H1 (cell line): Measurements from ENCODE around the gene ZNF263. TPM values are rescaled to one million over a fixed set of nuclear protein-coding genes. Genes with fewer than 3 reads are reported as not detected.

Experiments used
- CTCF ChIA-PET: fragments of 300-600 bp; sonication (Branson Sonifier 250); formaldehyde crosslinking; loops from one replicate; lab custom pipeline; 2021; ENCODE audit not compliant: partially characterized antibody; lab: Charles Lee
- POLR2A ChIA-PET: fragments of 300-600 bp; sonication (Branson Sonifier 250); formaldehyde crosslinking; loops from one replicate; lab custom pipeline; 2021; ENCODE audit warnings: inconsistent platforms; ENCODE audit not compliant: partially characterized antibody; lab: Charles Lee
- DNase-seq, 2 experiments: peaks; one replicate each; pipeline versions ENCODE4 v3.0.0 to v3.0.0-alpha.2; 2010 to 2022; ENCODE audit warnings: low spot score in 2 of 2, low read depth in 1 of 2, mixed read lengths in 1 of 2
- FAIRE-seq: peaks from 2 replicates; lab custom pipeline; 2011; peaks lifted over from hg19 to GRCh38; lab: Jason Lieb, UNC
- H2AFZ ChIP-seq: 2 replicates; pipeline ENCODE4 v1.8.1; 2012; ENCODE audit warnings: low read length, inconsistent platforms
- H2AK5ac ChIP-seq: 2 replicates; pipeline ENCODE4 v1.6.1; 2013; ENCODE audit warnings: low read depth, low read length
- H2BK120ac ChIP-seq: replicated peaks from 2 replicates; pipeline ENCODE3; 2013; ENCODE audit warnings: low read depth, low read length, inconsistent platforms
- H2BK12ac ChIP-seq: 2 replicates; pipeline ENCODE4 v1.6.1; 2013; ENCODE audit warnings: low read depth, low read length
- H2BK15ac ChIP-seq: 2 replicates; pipeline ENCODE4 v1.6.1; 2013; ENCODE audit warnings: low read length
- H2BK20ac ChIP-seq: 2 replicates; pipeline ENCODE4 v1.6.1; 2013; ENCODE audit warnings: low read length
- H2BK5ac ChIP-seq: 2 replicates; pipeline ENCODE4 v1.6.1; 2013; ENCODE audit warnings: low read depth, low read length
- H3K14ac ChIP-seq: 2 replicates; pipeline ENCODE4 v1.6.1; 2013; ENCODE audit warnings: inconsistent platforms; ENCODE audit not compliant: insufficient read length
- H3K18ac ChIP-seq: 2 replicates; pipeline ENCODE4 v1.6.1; 2013; ENCODE audit warnings: low read length; ENCODE audit errors: extremely low read depth
- H3K23ac ChIP-seq: 2 replicates; pipeline ENCODE4 v1.6.1; 2013; ENCODE audit warnings: inconsistent platforms; ENCODE audit not compliant: insufficient read length
- H3K23me2 ChIP-seq: 2 replicates; pipeline ENCODE4 v1.6.1; 2013; ENCODE audit warnings: low read depth, low read length
- H3K27ac ChIP-seq: 2 replicates; pipeline ENCODE4 v1.6.1; 2011; ENCODE audit warnings: low read depth, low read length, inconsistent platforms
- H3K27me3 ChIP-seq, 4 experiments: replicated peaks in 1 of 4; 1 replicate in 1 of 4; 2 replicates in 3 of 4; pipeline versions ENCODE4 v1.6.1 to v1.8.1; 2011 to 2013; ENCODE audit warnings: low read length in 3 of 4, mild to moderate bottlenecking in 3 of 4, inconsistent platforms in 2 of 4, mixed read lengths in 2 of 4, moderate library complexity in 1 of 4; ENCODE audit not compliant: control insufficient read depth in 3 of 4, insufficient read depth in 3 of 4; ENCODE audit errors: extremely low read depth in 1 of 4
- H3K36me3 ChIP-seq, 4 experiments: 2 replicates each; pipeline versions ENCODE4 v1.6.1 to v1.8.1; 2011 to 2013; ENCODE audit warnings: mild to moderate bottlenecking in 4 of 4, low read length in 3 of 4, moderate library complexity in 2 of 4, control low read depth in 1 of 4, inconsistent platforms in 1 of 4; ENCODE audit not compliant: insufficient read depth in 4 of 4, control insufficient read depth in 2 of 4
- H3K4ac ChIP-seq: replicated peaks from 2 replicates; pipeline ENCODE3; 2013; ENCODE audit warnings: low read length, low read depth, mixed read lengths, inconsistent platforms; ENCODE audit not compliant: insufficient read length
- H3K4me1 ChIP-seq, 4 experiments: replicated peaks in 1 of 4; 1 replicate in 1 of 4; 2 replicates in 3 of 4; pipeline versions ENCODE4 v1.6.1 to v1.8.1; 2011 to 2013; ENCODE audit warnings: low read length in 3 of 4, inconsistent platforms in 2 of 4, mixed read lengths in 1 of 4; ENCODE audit not compliant: insufficient read depth in 4 of 4, control insufficient read depth in 3 of 4
- H3K4me2 ChIP-seq, 2 experiments: 2 replicates each; pipeline versions ENCODE4 v1.6.1 to v1.8.1; 2011 to 2013; ENCODE audit warnings: low read depth in 2 of 2, low read length in 2 of 2, control low read depth in 1 of 2, inconsistent platforms in 1 of 2, mild to moderate bottlenecking in 1 of 2; ENCODE audit not compliant: insufficient read depth in 1 of 2
- H3K4me3 ChIP-seq, 4 experiments: fragments of 200-600, 300-600 bp in 1 of 4; sonication (generic), shearing (Covaris generic), sonication (Bioruptor Twin) in 1 of 4; 2 replicates each; pipeline versions ENCODE4 v1.5.1 to v1.8.1; 2011 to 2016; ENCODE audit warnings: low read length in 4 of 4, low read depth in 3 of 4, control low read depth in 2 of 4, inconsistent platforms in 2 of 4, mild to moderate bottlenecking in 2 of 4, mixed read lengths in 1 of 4, moderate library complexity in 1 of 4; ENCODE audit not compliant: insufficient read depth in 2 of 4; ENCODE audit errors: extremely low read depth in 1 of 4
- H3K56ac ChIP-seq: replicated peaks from 2 replicates; pipeline ENCODE3; 2013; ENCODE audit warnings: low read depth, mild to moderate bottlenecking, mixed read lengths, low read length, inconsistent platforms; ENCODE audit not compliant: insufficient read length
- H3K79me1 ChIP-seq: 2 replicates; pipeline ENCODE4 v1.6.1; 2013; ENCODE audit warnings: low read depth, low read length, control low read depth
- H3K79me2 ChIP-seq, 2 experiments: 2 replicates each; pipeline versions ENCODE4 v1.6.1 to v1.8.1; 2012 to 2013; ENCODE audit warnings: low read length in 2 of 2, mild to moderate bottlenecking in 2 of 2, inconsistent platforms in 1 of 2; ENCODE audit not compliant: insufficient read depth in 2 of 2, control insufficient read depth in 1 of 2
- H3K9ac ChIP-seq, 4 experiments: replicated peaks in 1 of 4; 1 replicate in 1 of 4; 2 replicates in 3 of 4; pipeline versions ENCODE4 v1.6.1 to v1.8.1; 2011 to 2013; ENCODE audit warnings: low read depth in 3 of 4, low read length in 3 of 4, control low read depth in 2 of 4, mild to moderate bottlenecking in 2 of 4, moderate library complexity in 2 of 4, inconsistent platforms in 1 of 4; ENCODE audit errors: extremely low read depth in 1 of 4
- H3K9me3 ChIP-seq, 2 experiments: 2 replicates each; pipeline versions ENCODE4 v1.6.1 to v1.8.1; 2012 to 2013; ENCODE audit warnings: mild to moderate bottlenecking in 2 of 2, moderate library complexity in 2 of 2, control low read depth in 1 of 2, inconsistent platforms in 1 of 2, low read depth in 1 of 2, low read length in 1 of 2, mixed read lengths in 1 of 2; ENCODE audit not compliant: insufficient read depth in 2 of 2
- H4K20me1 ChIP-seq, 2 experiments: replicated peaks in 1 of 2; 2 replicates each; pipeline versions ENCODE3 to v1.8.1; 2011 to 2013; ENCODE audit warnings: inconsistent platforms in 2 of 2, low read length in 2 of 2, mild to moderate bottlenecking in 1 of 2; ENCODE audit not compliant: insufficient read depth in 2 of 2, control insufficient read depth in 1 of 2
- H4K5ac ChIP-seq: 2 replicates; pipeline ENCODE4 v1.6.1; 2013; ENCODE audit warnings: low read length, low read depth, mixed read lengths, inconsistent platforms; ENCODE audit not compliant: insufficient read length
- H4K8ac ChIP-seq: 2 replicates; pipeline ENCODE4 v1.8.0; 2013; ENCODE audit warnings: mild to moderate bottlenecking, moderate library complexity, low read length, inconsistent platforms; ENCODE audit not compliant: insufficient read depth; ENCODE audit errors: extremely low read depth
- H4K91ac ChIP-seq: replicated peaks from 2 replicates; pipeline ENCODE3; 2013; ENCODE audit warnings: low read length, mixed read lengths, inconsistent platforms; ENCODE audit not compliant: insufficient read length
- ASH2L ChIP-seq: fragments of 200-600, 300-600 bp; sonication (generic); IDR thresholded peaks from one replicate; pipeline ENCODE4 v1.7.1; 2017; ENCODE audit warnings: low read length
- E2F6 ChIP-seq: IDR thresholded peaks from 2 replicates; pipeline ENCODE4 v1.6.1; 2012; ENCODE audit warnings: inconsistent platforms
- FOSL1 ChIP-seq: IDR thresholded peaks from 2 replicates; pipeline ENCODE4 v1.6.1; 2011; ENCODE audit warnings: mild to moderate bottlenecking, low read depth, low read length, moderate library complexity; ENCODE audit not compliant: insufficient read depth
- GTF2F1 ChIP-seq: IDR thresholded peaks from 2 replicates; pipeline ENCODE4 v1.6.1; 2012; ENCODE audit warnings: low read depth, low read length, improper control_type of control experiment, borderline replicate concordance
- HDAC6 ChIP-seq: IDR thresholded peaks from one replicate; pipeline ENCODE4 v1.7.1; 2012; ENCODE audit warnings: low read depth, mild to moderate bottlenecking, inconsistent platforms, low read length, moderate library complexity
- JUN ChIP-seq: IDR thresholded peaks from 2 replicates; pipeline ENCODE4 v1.6.1; 2011; ENCODE audit warnings: low read depth, mild to moderate bottlenecking, improper control_type of control experiment, low read length
- KDM1A ChIP-seq: fragments of 200-600, 300-600 bp; sonication (generic); IDR thresholded peaks from 2 replicates; pipeline ENCODE4 v1.7.1; 2016; ENCODE audit warnings: mild to moderate bottlenecking, low read length, borderline replicate concordance
- SUZ12 ChIP-seq: fragments of 200-600 bp; sonication (generic); IDR thresholded peaks from 2 replicates; pipeline ENCODE4 v1.6.1; 2012; ENCODE audit warnings: mild to moderate bottlenecking, inconsistent platforms, low read length, moderate library complexity, mixed read lengths
- TCF12 ChIP-seq: IDR thresholded peaks from 2 replicates; pipeline ENCODE4 v1.6.1; 2011; ENCODE audit warnings: low read depth, mild to moderate bottlenecking, low read length
- WGBS, 2 experiments: shearing (Covaris generic) in 1 of 2; methylation state at CpG; one replicate each; pipeline versions ENCODE4 v1.1.6 to v1.1.7; 2013 to 2015; ENCODE audit warnings: low lambda C conversion rate in 2 of 2, mixed read lengths in 2 of 2, inconsistent platforms in 1 of 2, low coverage in 1 of 2, missing lambda C conversion rate in 1 of 2; ENCODE audit not compliant: insufficient replicate concordance in 2 of 2, insufficient coverage in 1 of 2, insufficient read length in 1 of 2; ENCODE audit errors: extremely low coverage in 1 of 2, missing lambda C conversion rate in 1 of 2; 5-methylcytosine and 5-hydroxymethylcytosine counted together
- polyA plus RNA-seq, 7 experiments: library from polyadenylated mRNA; depleted of rRNA in 3 of 7; stranded (reverse) in 5 of 7; unstranded in 2 of 7; fragments of >200 nt in 5 of 7; fragments of 200-250 nt in 2 of 7; gene quantifications; 1 replicate in 5 of 7; 2 replicates in 1 of 7; 4 replicates in 1 of 7; pipeline versions ENCODE4 v1.2.1 to v1.2.3, GENCODE V29; 2011 to 2013; ENCODE audit warnings: missing spikeins in 2 of 7, mixed read lengths in 2 of 7
- total RNA-seq: library from RNA; stranded (reverse); fragmentation: NEBNext Ultra II Directional; extraction: Animal tissue kit (Norgen Biotek cat#: 25700); gene quantifications from 2 replicates; pipeline ENCODE4 v1.2.1, GENCODE V29; 2021
- TF ChIP-seq, protein P1 (sequence below), 3 experiments: IDR thresholded peaks; 1 replicate in 2 of 3; 2 replicates in 1 of 3; pipeline versions ENCODE4 v1.5.1 to v1.6.1; 2011; ENCODE audit warnings: low read length in 3 of 3, mild to moderate bottlenecking in 3 of 3, inconsistent platforms in 2 of 3, low read depth in 1 of 3, moderate library complexity in 1 of 3; ENCODE audit not compliant: insufficient read depth in 1 of 3; ENCODE audit errors: control extremely low read depth in 1 of 3

Gene ZNF263
- total and polyA plus RNA-seq, 2 of the 8 experiments (the other 6 are each of a cell fraction or from before 2014, with no cell fraction given), result 9.2 to 26.7 TPM

- no peak overlapping the region for H3K4me2 ChIP-seq
- POLR2A ChIA-PET, result interaction anchor here (1.6 to 4.1 kb wide), 2 partner anchors 9 to 10 kb away, joined by 7 to 33 read pairs; partner anchors contain the start of gene ZNF263
These were observed 11.9 kb downstream of the ZNF263 start for GRCh38 chr16:3295209-3295608.

More at GRCh38 chr16:3295209-3295608, 11.9 kb downstream of the ZNF263 start:
- Histone ChIP-seq H2BK120ac (no peak overlapping the region), H3K9ac (no peak overlapping the region), H3K79me2 (peaks cover 0 to 5% of the 10 kb centered on the region in 2 experiments; a peak in 1 of 4 replicates), H2BK15ac (no peak overlapping the region), H2BK20ac (no peak overlapping the region), H3K27ac (no peak overlapping the region), H3K18ac (no peak overlapping the region), H4K5ac (no peak overlapping the region), H4K20me1 (no peaks in the 10 kb centered on the region), H3K14ac (no peak overlapping the region), H3K56ac (no peak overlapping the region), H2BK5ac (no peak overlapping the region), H3K36me3 (peaks cover 11 to 48% (median 26%) of the 10 kb centered on the region in 4 experiments), H3K4ac (no peak overlapping the region), H3K27me3 (no peaks in the 10 kb centered on the region), H3K4me1 (no peaks in the 10 kb centered on the region), H2AFZ (no peak overlapping the region), H2BK12ac (no peak overlapping the region), H4K8ac (no peak overlapping the region), H3K4me3 (no peak overlapping the region), H2AK5ac (no peak overlapping the region), H3K23me2 (no peaks in the 10 kb centered on the region), H3K23ac (no peak overlapping the region), H4K91ac (no peak overlapping the region), H3K79me1 (no peaks in the 10 kb centered on the region; the same call in 1 of the 2 replicates), H3K9me3 (peaks cover 34 to 47% of the 10 kb centered on the region in 2 experiments)
- FAIRE-seq (no peak), DNase-seq (no peak)
- CTCF ChIA-PET, result interaction anchor here (1.5 kb wide), 1 partner anchor 12 kb away, joined by 4 read pairs; the partner anchor contains the start of gene ZNF263
- TF ChIP-seq FOSL1 (no peak), GTF2F1 (no peak), ASH2L (no peak), KDM1A (no peak), JUN (no peak), TCF12 (no peak), HDAC6 (no peak), SUZ12 (no peak), E2F6 (no peak)
- TF ChIP-seq, protein P1, sequence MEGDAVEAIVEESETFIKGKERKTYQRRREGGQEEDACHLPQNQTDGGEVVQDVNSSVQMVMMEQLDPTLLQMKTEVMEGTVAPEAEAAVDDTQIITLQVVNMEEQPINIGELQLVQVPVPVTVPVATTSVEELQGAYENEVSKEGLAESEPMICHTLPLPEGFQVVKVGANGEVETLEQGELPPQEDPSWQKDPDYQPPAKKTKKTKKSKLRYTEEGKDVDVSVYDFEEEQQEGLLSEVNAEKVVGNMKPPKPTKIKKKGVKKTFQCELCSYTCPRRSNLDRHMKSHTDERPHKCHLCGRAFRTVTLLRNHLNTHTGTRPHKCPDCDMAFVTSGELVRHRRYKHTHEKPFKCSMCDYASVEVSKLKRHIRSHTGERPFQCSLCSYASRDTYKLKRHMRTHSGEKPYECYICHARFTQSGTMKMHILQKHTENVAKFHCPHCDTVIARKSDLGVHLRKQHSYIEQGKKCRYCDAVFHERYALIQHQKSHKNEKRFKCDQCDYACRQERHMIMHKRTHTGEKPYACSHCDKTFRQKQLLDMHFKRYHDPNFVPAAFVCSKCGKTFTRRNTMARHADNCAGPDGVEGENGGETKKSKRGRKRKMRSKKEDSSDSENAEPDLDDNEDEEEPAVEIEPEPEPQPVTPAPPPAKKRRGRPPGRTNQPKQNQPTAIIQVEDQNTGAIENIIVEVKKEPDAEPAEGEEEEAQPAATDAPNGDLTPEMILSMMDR (IDR thresholded peaks at IDR 0.05; ENCODE audit: control extremely low read depth in 1 of 3, insufficient read depth in 1 of 3, low read depth in 1 of 3, low read length in 3 of 3), result no peak
- 92% methylated on average over 14 of the region's 45 CpGs; no CpG with 5 or more reads in 1 of the 2 experiments for WGBS, 2 experiments
